Right ventricle myocardium inferior (tissue), 1 donor: Measurements from ENCODE around the gene AOX1. TPM values are rescaled to one million over a fixed set of nuclear protein-coding genes. Genes with fewer than 3 reads are reported as not detected.
"Not testable (repeated sequence)": the region's sequence is repeated elsewhere in the genome, so short reads cannot be mapped to it uniquely, and the experiment has no call there.

ENCODE experiments used
- ATAC-seq: fragments of 200-7000 bp; cut with Tn5 transposase; one replicate; pipeline ENCODE4 v1.9.1; 2020; ENCODE audit warnings: mild to moderate bottlenecking, moderate library complexity
- DNase-seq: peaks from one replicate; pipeline ENCODE4 v3.0.0; 2021; ENCODE audit errors: missing footprints
- intact Hi-C: fragments of 100-400 bp; cut with DNase I; formaldehyde crosslinking; loops from one replicate; pipeline ENCODE4 v1.11.0; 2022
- long read RNA-seq: library from polyadenylated mRNA; unstranded; transcript quantifications from one replicate; pipeline ENCODE4 v2.0.0, GENCODE V29; 2021
- total RNA-seq: library from RNA; stranded (reverse); fragmentation: NEBNext Ultra II Directional; extraction: Animal tissue kit (Norgen Biotek cat#: 25700); gene quantifications from one replicate; pipeline ENCODE4 v1.2.1, GENCODE V29; 2021
- donor health status: DM: no; HTN: yes; CAD: no; lungs with severe emphysema.

AOX1 gene
- total RNA-seq: 7.5 TPM
- long read RNA-seq: 0 reads

DNA sequence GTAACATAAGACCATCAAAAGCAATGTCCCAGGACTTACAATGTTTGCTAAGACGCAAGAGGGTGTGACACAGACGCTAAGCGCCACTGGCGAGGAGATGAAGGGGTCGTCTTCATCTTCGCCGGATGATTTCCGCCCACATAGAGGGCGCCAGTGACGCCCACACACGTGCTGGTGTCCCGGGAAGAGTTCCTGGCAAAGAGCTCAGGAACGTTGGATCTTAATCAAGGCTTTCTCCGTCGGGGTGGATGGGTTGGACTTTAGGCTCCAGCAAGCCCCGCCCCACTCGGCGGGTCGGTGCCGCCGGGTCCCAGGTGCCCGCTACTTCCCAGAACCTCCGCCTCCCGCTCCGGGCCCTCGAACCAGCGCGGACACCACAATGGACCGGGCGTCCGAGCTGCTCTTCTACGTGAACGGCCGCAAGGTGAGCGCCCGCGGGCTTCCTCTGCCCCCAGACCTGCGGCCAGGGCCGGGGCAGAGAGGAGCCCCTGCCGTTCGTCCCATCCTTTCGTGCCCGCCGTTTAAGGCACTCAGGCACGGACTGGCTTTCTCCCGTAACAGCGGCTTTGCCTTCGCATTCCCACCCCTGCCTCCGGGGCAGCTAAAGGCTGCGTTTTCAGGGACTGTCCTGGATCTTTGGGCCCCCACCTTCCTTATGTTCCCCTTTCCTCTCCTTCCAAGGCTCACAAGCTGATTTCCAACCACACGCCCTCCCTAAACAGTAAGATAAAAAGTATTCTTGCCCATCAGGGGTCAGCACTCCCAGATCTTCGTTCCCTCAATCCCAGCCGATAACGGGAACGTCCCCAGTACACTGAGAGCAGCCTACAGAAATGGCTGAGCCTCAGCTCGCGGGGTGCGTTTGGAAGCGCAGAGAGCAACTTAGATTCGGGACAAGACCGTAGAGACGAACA lies at the start of gene AOX1:
AOX1 (plus strand) TSS at position 285 of the 914 bp plus-strand sequence; CDS start at position 380, 95 bp downstream.
- DNase-seq (peak; percentile 82), ATAC-seq (peak; percentile 81)
- intact Hi-C loops: no loop called here

DNA sequence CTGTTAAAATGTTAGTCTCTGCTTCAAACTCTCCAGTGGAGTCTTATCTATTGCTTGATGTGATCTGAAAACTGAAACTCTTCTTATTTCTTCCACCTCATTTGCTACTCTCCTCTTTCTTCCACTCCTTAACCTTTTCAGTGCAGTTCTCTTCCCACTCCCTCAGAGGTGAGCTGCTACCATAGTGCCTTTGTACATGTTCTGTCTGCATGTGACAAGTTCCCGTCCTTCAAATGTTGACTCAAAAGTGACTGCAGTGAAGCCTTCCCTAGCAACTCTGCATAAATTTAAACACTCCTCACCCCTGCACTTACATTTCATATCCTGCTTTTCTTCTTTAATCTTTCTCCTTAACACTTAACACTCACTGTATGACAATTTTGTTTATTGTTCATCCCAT lies 47.7 kb upstream of the AOX1 start:
- intact Hi-C loops: no loop called here
- ATAC-seq (no peak), DNase-seq (no peak)

DNA sequence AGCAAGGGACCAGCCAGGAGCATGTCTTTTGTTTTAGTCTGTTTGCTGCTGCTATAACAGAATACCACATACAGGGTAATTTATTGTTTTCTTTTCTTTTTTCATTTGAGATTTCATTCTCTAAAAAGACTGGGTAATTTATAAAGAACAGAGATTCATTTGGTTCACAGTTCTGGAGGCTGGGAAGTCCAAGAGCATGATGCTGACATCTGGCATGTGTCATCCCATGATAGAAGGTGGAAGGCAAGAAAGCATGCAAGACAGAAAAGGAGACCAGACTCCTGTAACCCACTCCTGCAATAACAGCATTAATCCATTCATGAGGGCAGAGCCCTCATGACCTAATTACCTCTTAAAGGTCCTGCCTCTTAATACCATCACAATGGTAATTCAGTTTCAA lies 45.0 kb upstream of the AOX1 start:
- no peak for DNase-seq
- no peak for ATAC-seq
- intact Hi-C loops: no loop called here

DNA sequence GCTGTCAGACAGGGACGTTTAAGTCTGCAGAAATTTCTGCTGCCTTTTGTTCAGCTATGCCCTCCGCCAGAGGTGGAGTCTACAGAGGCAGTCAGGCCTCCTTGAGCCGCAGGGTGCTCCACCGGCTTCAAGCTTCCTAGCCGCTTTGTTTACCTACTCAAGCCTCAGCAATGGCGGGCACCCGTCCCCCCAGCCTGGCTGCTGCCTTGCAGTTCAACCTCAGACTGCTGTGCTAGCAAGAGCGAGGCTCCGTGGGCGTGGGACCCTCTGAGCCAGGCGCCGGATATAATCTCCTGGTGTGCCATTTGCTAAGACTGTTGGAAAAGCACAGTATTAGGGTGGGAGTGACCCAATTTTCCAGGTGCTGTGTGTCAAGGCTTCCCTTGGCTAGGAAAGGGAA lies 19.2 kb upstream of the AOX1 start:
- DNase-seq, ATAC-seq, intact Hi-C loops: not testable (repeated sequence)

DNA sequence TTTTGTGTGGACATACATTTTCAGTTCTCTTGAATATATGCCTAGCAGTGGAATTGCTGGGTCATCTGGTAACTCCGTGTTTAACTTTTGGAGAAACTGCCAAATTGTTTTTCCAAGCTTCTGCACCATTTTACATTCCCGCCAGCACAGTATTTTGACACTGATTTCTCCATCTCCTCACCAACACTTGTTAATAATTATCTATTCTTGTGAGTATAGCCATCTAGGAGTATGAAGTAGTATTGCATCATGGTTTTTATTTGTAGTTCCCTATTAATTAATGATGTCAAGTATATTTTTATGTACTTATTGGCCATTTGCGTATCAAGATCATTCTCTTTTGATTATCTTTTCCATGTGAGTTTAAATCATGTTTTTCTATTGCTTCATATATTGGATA lies 17.9 kb upstream of the AOX1 start:
- no peak for DNase-seq
- ATAC-seq: no peak
- intact Hi-C loops: no loop called here

DNA sequence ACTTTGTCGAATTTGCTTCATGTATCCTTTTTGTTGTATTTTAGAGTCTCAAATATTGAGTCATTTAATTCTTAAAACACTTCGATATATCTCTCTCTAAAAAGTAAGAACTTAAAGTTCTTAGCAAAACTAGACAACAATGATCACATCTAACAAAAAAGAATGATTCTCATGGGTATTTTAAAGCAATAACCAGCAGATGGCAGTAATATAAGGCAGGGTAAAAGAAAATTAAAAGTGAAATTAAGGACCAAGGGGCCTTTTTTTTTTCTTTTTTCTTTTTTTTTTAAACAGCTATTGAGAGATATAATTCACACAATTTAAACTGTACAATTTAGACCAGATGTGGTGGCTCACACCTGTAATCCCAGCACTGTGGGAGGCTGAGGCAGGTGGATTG lies 9.9 kb upstream of the AOX1 start:
- intact Hi-C loops: no loop called here
- DNase-seq (no peak), ATAC-seq (no peak)

DNA sequence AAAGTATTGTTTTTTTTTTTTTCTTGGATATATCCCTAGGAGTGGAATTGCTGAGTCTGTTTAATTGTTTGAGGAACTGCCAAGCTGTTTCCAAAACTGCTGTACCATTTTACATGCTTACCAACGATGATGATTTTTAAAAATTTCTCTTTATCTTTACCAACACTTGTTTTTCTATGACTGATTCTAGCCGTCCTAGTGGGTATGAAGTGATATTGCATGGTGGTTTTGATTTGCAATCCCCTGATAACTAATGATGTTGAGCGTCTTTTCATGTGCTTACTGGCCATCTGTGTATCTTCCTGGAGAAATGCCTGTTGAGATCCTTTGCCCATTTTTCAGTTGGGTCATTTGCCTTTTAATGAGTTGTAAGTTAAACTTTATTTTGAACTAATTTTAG lies 8.8 kb upstream of the AOX1 start:
- intact Hi-C loops: no loop called here
- DNase-seq: no peak

DNA sequence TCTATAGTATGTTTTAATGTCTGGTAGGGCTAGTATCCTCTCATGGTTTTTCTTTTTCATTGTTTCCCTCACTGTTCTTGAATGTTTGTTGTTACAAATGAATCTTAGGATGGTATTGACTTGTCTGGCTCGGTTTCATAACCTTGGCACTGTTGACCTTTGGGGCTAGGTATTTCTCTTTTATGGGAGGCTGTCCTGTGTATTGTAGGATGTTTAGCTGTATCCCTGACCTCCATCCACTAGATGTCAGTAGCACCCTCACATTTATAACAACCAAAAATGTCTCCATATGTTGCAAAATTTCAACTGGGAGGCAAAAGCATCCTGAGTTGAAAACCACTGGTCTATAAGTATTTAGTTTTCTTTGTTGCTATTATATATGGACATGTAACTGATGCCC lies 7.0 kb upstream of the AOX1 start:
- intact Hi-C loops: loop anchor here (2.0 kb wide), 1 partner anchor 122 kb away; no protein-coding TSS in a partner anchor
- DNase-seq: no peak
- no peak for ATAC-seq

More for the DNA sequence above, 8.8 kb upstream of the AOX1 start:
- no peak for ATAC-seq

DNA sequence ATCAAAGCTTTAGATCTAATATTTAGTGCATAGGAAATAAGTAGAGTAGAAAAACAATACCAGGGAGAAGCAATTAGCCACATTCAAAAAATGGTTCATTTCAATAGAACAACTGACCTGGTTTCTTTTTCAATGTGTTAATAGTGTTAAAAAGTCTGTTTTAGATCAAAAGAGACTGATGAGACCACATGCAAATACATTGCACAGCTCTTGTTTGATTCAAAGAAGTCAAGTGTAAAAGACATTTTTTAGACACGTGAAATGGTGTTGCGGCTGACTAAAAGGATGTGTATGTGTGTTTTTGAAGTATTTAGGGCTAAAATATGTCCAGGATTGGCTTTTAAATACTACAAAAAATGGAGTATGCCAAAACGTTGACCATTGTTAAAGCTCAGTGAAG lies 1.2 kb upstream of the AOX1 start:
- DNase-seq: no peak
- ATAC-seq: no peak
- intact Hi-C loops: no loop called here

DNA sequence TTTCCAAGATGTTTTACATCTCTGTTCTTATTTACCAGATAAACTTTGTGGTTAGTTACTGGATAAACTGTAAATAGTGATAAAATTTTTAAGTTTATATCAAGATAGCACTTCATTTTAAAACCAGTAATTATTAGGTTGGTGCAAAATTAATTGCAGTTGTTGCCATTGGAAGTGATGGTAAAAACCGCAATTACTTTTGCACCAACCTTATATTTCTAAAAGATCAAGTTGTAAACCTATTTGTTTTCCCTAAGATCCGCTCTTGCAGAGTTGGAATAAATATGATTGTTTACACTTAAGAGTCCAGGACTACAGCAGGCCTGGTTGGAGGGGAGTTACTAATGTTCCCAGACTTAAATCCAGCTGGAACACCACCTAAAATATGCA lies 479 bp upstream of the AOX1 start:
- intact Hi-C loops: no loop called here
- no peak for DNase-seq
- ATAC-seq: no peak

DNA sequence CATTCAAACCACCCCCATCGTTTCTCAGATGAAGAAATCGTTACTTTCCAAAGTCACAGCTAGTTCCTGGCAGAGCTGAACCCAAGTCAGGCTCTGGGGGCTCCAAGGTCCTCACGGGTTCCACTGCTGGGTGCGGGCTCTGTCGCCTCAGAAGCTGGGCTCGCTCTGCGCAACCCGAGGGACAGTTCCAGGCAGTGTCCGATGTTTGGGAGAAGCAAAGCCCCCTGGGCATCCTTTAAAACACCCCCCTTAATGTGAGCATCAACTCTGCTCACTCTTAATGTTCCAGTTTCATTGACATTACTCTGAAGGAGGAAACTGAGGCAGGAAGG lies 796 bp downstream of the AOX1 start:
- ATAC-seq (peak; percentile 15), DNase-seq (no peak)
- intact Hi-C loops: no loop called here

DNA sequence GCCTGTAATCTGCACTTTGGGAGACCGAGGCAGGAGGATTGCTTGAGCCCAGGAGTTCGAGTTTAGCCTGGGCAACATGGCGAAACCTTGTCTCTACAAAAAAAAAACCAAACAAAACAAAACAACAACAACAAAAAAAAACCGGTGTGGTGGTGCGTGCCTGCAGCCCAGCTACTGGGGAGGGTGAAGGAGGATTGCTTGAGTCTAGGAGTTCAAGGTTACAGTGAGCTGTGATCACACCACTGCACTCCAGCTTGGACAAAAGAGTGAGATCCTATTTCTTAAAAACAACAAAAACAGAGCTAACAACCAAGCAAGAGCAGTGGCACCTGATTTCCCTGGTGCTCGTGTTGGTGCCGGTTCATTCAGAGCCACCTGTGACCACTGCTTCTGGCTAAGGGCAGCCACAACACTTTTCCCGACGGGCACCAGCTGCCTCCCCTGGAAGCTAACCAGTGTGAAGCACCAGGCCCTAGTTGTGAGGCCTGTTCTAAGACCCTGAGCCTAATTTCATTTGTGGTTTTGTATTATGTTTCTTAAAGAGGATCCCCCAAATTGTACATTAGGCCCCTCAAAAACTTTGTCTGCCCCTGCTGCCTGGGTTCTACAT lies 1.3 kb downstream of the AOX1 start:
- ATAC-seq: no peak
- no peak for DNase-seq
- intact Hi-C loops: no loop called here

DNA sequence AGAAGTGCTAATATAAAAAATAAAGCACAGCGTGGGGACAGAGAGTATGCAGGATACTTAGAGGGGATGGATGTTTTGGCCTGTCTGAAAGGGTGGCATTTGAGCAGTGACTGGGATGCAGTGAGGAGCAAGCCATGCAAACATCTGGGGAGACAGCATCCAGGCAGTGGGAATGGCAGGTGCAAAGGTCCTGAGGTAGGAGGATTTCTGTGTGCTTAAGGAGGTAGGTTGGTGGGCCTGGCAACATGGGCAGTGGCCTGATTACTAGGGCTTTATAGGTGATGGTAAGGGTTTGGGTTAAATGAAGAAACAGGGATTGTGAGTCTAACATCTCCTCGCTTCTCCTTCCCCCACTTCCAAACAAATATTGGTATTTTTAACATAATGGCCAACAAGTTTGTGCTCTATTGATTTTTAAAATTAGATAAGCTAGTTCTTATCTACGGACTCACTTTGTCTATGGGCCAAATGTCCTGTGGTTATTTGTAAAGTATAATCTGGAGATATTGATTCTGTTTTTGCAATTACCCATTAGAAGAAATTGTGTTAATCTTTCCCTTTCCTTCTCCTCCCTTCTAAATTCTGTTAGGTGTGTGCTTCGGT lies 2.4 kb downstream of the AOX1 start:
- ATAC-seq: no peak
- intact Hi-C loops: no loop called here
- no peak for DNase-seq

DNA sequence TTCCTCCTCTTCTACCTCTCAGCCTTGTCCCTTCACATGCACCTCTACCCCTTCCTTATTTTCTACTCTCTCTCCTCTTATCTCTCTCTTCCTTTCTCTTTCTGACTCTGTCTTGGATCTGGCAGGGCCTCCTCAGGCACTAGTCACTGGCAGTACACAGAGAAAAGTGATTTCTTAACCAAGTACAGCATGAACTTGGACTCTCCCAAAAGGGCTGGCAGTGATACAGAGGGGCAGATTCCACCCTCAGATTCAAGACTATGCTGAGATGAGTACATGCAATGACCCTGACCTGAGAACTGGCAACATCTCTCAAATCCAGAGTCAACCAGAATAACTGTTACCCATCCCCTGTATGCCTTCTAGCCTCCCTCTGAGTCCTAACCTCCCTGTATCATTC lies 4.3 kb downstream of the AOX1 start:
- intact Hi-C loops: no loop called here
- ATAC-seq: peak; percentile 69
- DNase-seq: no peak

DNA sequence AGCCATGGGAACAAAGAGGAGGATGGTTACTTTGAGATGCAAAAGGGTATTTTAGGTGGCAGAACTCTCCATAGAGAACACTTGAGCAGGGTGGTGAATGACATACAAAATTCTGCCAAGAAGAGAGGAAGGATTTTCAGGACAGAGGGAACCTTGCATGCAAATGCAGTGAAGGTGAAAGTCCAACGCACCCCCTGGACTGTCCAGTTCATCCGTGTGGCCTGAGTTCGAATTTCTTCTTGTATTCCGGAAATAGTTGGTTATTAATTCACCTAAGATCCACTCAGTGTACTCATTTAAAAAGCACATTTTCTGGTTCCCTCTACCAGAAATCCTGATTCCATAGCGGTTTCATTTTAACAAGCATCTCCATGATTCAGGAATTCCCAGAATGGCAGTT lies 5.5 kb downstream of the AOX1 start:
- ATAC-seq: no peak
- intact Hi-C loops: no loop called here

DNA sequence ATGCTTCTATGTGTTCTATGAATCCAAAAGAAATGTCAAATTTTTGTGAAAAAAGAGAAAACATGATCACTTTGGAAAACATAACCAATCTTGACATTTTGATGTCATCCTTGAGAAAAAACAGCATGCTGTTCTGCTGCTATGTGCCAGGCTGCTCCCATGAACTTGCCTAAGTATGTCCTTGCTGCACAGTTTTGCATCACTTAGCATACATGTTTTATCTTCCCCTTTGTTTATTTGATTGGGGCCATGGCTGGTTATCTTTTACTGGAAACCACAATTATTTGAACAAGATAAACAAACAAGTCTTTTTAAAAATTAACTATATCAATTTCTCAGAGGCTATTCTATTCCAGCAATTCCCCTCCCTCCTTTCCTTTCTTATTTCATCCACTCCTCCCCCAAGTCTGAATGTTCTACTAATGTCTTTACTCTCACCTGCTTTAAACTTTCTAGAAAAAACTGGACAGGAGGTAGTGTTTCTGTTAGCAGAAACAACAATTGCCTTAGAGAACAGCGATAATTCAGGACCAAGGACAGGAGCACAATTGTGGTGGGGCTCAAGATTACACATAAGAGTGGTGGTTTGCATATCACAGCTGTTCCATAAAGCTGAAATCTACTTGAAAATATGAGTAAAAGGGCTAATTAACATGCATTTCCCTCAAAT lies 6.7 kb downstream of the AOX1 start:
- intact Hi-C loops: no loop called here
- ATAC-seq (no peak), DNase-seq (no peak)

More for the DNA sequence above, 5.5 kb downstream of the AOX1 start:
- DNase-seq: no peak

DNA sequence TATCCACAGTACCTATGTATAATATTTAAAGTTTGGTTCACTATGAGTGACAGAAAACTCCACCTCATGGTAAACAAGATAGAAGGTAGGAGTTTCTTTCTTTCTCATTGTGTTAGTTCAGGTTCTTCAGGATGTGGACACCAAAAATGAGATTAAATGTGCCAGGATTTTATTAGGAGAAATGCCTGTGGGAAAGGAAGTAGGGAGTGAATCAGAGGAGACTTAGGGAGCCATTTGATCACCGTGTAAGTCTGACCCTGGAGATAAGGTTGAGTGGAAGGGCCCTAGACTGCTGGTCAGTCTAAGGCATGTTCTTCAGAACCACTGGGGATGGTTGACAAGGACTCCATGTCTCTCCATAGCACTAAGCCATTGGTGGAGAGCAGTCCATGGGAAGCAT lies 8.1 kb downstream of the AOX1 start:
- no peak for ATAC-seq
- intact Hi-C loops: no loop called here
- DNase-seq: no peak

DNA sequence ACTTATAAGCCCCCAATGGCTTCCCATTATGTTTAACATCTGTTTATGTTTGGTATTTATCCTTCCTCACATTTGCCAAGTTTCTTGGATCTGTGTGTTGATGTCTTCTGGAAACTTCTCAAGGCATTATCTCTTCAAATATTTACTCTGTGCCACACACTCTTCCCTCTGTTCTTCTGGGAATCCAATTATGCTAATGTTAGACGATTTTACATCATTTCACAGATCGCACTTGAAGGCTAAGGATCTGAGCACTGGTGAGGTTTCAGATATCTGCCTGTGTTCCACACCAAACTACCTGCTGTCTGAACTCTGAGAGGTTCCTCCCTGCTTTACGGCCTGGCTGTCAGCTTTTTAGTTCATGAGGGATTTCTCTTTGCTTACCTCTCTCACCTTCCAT lies 10.1 kb downstream of the AOX1 start:
- intact Hi-C loops: no loop called here
- ATAC-seq (no peak), DNase-seq (no peak)

DNA sequence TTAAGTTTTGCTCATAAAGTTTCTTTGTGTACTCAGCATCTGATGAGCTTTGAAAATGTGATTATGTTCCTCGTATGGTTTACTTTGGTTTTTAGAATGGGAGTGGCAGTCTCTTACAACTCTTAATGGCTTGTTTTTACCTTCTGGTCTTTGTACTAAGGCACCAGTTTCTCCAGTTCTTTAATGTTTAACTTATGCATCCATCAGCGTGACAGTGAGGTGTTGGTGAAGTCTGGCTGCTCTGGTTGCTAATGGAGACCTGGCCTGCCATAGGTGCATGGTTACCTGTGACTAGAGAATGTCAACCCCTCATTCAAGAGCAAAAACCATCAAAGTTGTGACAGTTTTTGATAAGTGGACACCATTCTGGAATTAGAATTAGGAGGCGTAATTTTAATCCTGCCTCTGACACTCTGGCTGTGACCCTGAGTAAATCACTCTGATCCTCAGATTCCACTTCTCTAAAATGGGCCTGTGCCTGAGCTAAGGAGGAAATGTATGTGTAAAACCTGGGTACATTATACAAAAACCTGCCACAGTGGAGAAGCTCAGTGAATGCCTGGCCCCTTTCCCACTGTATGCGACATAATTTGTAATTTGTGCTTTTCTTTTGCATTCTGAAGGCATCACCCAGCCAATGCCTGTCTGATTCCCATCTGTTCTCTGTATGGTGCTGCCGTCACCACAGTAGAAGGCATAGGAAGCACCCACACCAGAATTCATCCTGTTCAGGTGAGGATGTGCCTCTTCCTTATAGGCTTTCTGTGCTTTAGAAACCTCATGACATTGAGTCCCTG lies 11.2 kb downstream of the AOX1 start:
- intact Hi-C loops: no loop called here

More for the DNA sequence above, 11.2 kb downstream of the AOX1 start:
- DNase-seq: no peak
- no peak for ATAC-seq
